ENCODE results near the gene POLR1G. TPM values are rescaled to one million over a fixed set of nuclear protein-coding genes. Genes with fewer than 3 reads are reported as not detected.

The POLR1G gene
- total RNA-seq, 2 donors from 2014 or later = 6.6 to 8.9 TPM

DNA sequence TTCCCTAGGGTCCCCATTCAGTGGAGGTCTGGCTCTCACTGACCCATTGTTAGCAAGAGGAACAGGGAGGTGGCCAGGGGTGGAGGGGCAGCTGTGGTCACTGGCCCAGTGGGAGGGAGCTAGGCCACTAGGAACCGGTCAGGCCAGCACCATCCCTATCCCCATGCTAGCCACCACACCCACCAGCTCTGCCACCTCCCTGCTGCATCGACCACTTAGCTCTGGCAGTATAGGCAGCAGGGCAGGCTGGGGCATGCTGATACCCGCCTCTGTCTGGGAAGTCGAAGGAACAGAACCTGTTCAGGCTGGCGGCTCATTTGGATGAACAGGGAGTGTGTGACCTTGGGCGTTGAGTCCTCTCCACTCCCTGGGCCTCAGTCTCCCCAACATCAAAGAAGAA lies 6.3 kb upstream of the POLR1G start:
- Histone ChIP-seq H3K4me3 (no peak overlapping the region), H3K27ac (no peak overlapping the region), H3K27me3 (replicated peaks; ENCODE audit: insufficient read depth) (no peaks in the 10 kb centered on the region), H3K9me3 (no peaks in the 10 kb centered on the region), H3K36me3 (no peaks in the 10 kb centered on the region), H3K4me1 (replicated peaks) (no peaks in the 10 kb centered on the region)
- 49% methylated on average over 5 of the region's 6 CpGs for WGBS
- intact Hi-C loops (cut with DNase I) = no loop called here
- peak; percentile 67 for DNase-seq (ENCODE audit: low spot score)
- TF ChIP-seq POLR2AphosphoS5 (IDR thresholded peaks at IDR 0.05) (peak; percentile 46), POLR2A (IDR thresholded peaks at IDR 0.05) (no peak)
- TF ChIP-seq, protein P1, sequence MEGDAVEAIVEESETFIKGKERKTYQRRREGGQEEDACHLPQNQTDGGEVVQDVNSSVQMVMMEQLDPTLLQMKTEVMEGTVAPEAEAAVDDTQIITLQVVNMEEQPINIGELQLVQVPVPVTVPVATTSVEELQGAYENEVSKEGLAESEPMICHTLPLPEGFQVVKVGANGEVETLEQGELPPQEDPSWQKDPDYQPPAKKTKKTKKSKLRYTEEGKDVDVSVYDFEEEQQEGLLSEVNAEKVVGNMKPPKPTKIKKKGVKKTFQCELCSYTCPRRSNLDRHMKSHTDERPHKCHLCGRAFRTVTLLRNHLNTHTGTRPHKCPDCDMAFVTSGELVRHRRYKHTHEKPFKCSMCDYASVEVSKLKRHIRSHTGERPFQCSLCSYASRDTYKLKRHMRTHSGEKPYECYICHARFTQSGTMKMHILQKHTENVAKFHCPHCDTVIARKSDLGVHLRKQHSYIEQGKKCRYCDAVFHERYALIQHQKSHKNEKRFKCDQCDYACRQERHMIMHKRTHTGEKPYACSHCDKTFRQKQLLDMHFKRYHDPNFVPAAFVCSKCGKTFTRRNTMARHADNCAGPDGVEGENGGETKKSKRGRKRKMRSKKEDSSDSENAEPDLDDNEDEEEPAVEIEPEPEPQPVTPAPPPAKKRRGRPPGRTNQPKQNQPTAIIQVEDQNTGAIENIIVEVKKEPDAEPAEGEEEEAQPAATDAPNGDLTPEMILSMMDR (IDR thresholded peaks at IDR 0.05) = no peak

DNA sequence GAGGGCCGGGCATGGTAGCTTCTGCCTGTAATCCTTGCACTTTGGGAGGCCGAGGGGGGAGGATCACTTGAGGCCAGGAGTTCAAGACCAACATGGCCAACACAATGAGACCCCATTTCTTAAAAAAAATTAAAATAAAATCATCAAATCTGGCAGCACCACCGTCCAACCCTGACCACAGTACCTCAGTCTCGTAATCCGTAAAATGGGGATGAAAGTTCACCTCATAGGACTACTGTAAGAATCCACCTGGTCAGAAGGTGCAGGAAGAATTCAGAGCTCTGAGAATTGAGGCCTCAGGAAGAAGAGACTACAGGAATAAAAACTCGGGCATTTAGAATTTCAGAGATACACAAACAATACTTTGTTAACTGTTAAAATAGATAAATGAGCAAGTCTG lies 4.6 kb upstream of the POLR1G start:
- peaks cover 1% of the 10 kb centered on the region for H3K4me1 ChIP-seq (replicated peaks)
- H3K27me3 ChIP-seq (replicated peaks; ENCODE audit: insufficient read depth) = no peaks in the 10 kb centered on the region
- intact Hi-C loops (cut with DNase I) = no loop called here
- no peaks in the 10 kb centered on the region for H3K36me3 ChIP-seq
- whole genome bisulfite sequencing = 90% methylated on average over 6 of the region's 6 CpGs
- H3K4me3 ChIP-seq = no peak overlapping the region
- no peaks in the 10 kb centered on the region for H3K9me3 ChIP-seq
- no peak for DNase-seq (ENCODE audit: low spot score)
- no peak overlapping the region for H3K27ac ChIP-seq
- TF ChIP-seq, protein P1 (IDR thresholded peaks at IDR 0.05) = no peak
- TF ChIP-seq POLR2A (IDR thresholded peaks at IDR 0.05) (no peak), POLR2AphosphoS5 (IDR thresholded peaks at IDR 0.05) (no peak)

DNA sequence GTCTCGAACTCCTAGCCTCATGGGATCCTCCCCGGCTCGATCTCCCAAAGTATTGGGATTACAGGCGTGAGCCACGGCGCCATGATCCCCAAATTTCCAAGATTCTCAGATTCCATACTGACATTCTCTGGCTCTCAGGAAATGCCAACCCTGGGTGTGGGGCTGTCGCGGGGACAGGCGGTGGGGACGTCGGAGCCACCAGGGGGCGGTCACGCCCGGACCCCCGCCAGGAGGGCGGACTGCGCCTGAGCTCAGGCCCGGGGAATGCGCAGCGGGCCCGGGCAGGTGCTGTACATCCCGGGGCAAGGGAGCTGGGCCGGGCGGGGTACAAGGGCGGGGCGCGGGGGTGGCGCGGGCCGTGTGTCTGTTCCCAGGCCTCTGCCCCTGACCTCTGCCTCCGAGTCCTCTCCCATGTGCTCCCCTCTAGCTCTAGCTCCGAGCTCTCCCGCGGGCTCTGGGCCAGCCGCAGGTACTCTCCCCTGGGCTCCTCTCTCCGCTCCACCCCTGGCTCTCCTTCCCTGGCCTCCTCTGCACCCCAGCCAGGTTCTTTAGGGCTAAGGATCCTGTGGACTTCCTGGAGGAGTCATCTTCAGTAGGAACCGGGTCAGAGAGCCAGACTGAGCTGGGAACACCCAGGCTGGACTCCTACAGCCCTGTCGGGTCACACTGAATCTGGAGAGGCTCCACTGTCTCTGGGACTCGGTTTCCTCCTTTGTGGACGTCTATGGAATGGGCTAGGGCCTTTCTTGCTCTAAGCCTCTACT lies 4.0 kb upstream of the POLR1G start:
- peak overlapping the region in 1 of 2 donors; percentile 6 for H3K4me3 ChIP-seq
- no peaks in the 10 kb centered on the region for H3K27me3 ChIP-seq (replicated peaks; ENCODE audit: insufficient read depth)
- intact Hi-C loops (cut with DNase I) = no loop called here
- peak overlapping the region; percentile 5 to 54 for H3K27ac ChIP-seq
- peak; percentile 18 for TF ChIP-seq POLR2AphosphoS5 (IDR thresholded peaks at IDR 0.05)
- TF ChIP-seq POLR2A (IDR thresholded peaks at IDR 0.05) = no peak
- TF ChIP-seq, protein P1 (IDR thresholded peaks at IDR 0.05) = peak in 3 of 4 experiments; percentile 48 to 78 (median 53)
- no peaks in the 10 kb centered on the region for H3K9me3 ChIP-seq
- WGBS = 13% methylated on average over 35 of the region's 40 CpGs
- H3K4me1 ChIP-seq (replicated peaks) = peaks cover 8% of the 10 kb centered on the region
- H3K36me3 ChIP-seq = no peaks in the 10 kb centered on the region
- peak; percentile 49 for DNase-seq (ENCODE audit: low spot score)

DNA sequence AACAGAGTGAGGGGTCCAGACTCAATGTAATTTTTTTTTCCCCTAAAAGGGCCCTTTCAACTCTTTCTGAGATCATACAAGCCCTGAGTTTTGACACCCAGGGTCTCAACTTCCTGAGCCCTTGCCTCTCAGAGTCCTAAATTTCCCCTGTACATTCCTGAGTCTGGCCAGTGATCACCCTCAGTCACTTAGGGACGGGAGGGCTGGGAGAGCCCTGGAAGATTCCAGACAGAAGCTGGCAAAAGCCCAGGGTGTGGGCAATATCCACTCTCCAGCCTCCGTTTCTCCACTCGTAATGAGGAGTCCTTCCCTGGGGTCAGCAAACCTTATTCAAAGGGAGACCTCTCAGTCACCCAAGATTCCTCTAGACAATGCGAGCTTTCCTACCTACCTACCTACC lies 3.2 kb upstream of the POLR1G start:
- intact Hi-C loops (cut with DNase I) = no loop called here
- Histone ChIP-seq H3K9me3 (no peaks in the 10 kb centered on the region), H3K36me3 (no peaks in the 10 kb centered on the region), H3K27ac (peak overlapping the region in 1 of 2 donors; percentile 96), H3K4me3 (no peak overlapping the region), H3K27me3 (replicated peaks; ENCODE audit: insufficient read depth) (no peaks in the 10 kb centered on the region), H3K4me1 (replicated peaks) (peaks cover 9% of the 10 kb centered on the region)
- 53% methylated on average over 4 of the region's 4 CpGs for WGBS
- TF ChIP-seq, protein P1 (IDR thresholded peaks at IDR 0.05) = no peak
- no peak for TF ChIP-seq POLR2A (IDR thresholded peaks at IDR 0.05)
- no peak for DNase-seq (ENCODE audit: low spot score)

Measured in prostate gland (tissue), 2 donors.